Activated CD4-positive, alpha-beta memory T cell treated with anti-CD3 and anti-CD28 coated beads for 36 hours (primary cell): ENCODE measurements around the gene SH3BP2. TPM values are rescaled to one million over a fixed set of nuclear protein-coding genes. Genes with fewer than 3 reads are reported as not detected.
A peak's percentile ranks its signal among the peaks of the same experiment; 100 is the strongest.

Experiments
- CTCF ChIA-PET: fragments of 350-600 bp; sonication (Branson Sonifier 250); formaldehyde crosslinking; loops from one replicate; lab custom pipeline; 2021; ENCODE audit warnings: antibody characterized with exemption, inconsistent platforms; lab: Charles Lee
- POLR2A ChIA-PET: fragments of 350-600 bp; sonication (Branson Sonifier 250); formaldehyde crosslinking; loops from one replicate; lab custom pipeline; 2021; ENCODE audit warnings: antibody characterized with exemption; lab: Charles Lee
- DNase-seq: peaks from one replicate; pipeline ENCODE4 v3.0.0-alpha.2; 2020
- H3K27ac Mint-ChIP-seq: one replicate; pipeline ENCODE4 v1.8.0; 2021; ENCODE audit warnings: mixed read lengths
- H3K27me3 Mint-ChIP-seq: one replicate; pipeline ENCODE4 v1.8.0; 2021; ENCODE audit warnings: mixed read lengths
- H3K36me3 Mint-ChIP-seq: one replicate; pipeline ENCODE4 v1.8.0; 2021; ENCODE audit warnings: mixed read lengths
- H3K4me1 Mint-ChIP-seq: one replicate; pipeline ENCODE4 v1.8.0; 2021; ENCODE audit warnings: low read depth, mixed read lengths
- H3K4me3 Mint-ChIP-seq: one replicate; pipeline ENCODE4 v1.8.0; 2021; ENCODE audit warnings: mild to moderate bottlenecking, mixed read lengths
- H3K9me3 Mint-ChIP-seq: one replicate; pipeline ENCODE4 v1.8.0; 2021; ENCODE audit warnings: mixed read lengths
- intact Hi-C: fragments of 100-400 bp; cut with micrococcal nuclease; formaldehyde crosslinking; loops from one replicate; pipeline ENCODE4 v1.15.1; 2023
- total RNA-seq, 2 experiments: library from RNA; stranded (reverse); gene quantifications; one replicate each; pipeline ENCODE4 v1.2.3, GENCODE V29; 2021

SH3BP2 gene
- total RNA-seq, 2 experiments from 2014 or later = 55.9 to 62.8 TPM

DNA sequence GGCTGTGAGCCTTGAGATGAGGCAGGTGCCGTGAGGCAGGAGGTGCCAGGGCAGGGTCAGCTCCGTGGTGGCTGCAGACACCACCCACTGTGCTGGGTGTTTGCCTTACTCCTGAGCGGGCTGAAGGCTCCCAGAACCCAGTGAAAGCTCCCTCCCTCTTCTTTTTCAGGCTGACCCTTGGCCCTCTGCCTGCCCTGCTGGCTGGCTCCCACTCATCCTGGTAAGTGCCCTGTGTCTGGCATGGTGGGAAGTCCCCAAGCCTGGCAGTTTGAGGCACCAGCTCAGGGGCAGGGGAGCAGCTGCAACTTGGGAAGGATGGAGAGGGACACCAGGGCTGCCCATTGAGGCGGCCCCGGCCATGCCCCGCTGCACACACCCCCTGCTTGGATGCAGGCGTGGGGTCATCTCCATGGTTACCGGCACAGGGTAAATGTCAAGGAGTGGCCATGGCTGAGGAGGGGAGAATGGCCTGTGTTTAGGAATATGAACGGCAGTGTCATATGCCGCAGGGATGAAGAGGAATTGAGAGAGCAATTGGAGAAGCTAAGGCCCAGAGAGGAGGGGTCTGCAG lies 16.8 kb downstream of the SH3BP2 start:
- Mint-ChIP-seq H3K4me3 (no peak overlapping the region), H3K27ac (no peak overlapping the region), H3K36me3 (peaks cover 8% of the 10 kb centered on the region), H3K4me1 (peaks cover 30% of the 10 kb centered on the region), H3K27me3 (no peaks in the 10 kb centered on the region), H3K9me3 (no peaks in the 10 kb centered on the region)
- DNase-seq = no peak
- POLR2A ChIA-PET = interaction anchor here (1.3 to 3.0 kb wide), 2 partner anchors 11 to 144 kb away, joined by 3 to 21 read pairs; no protein-coding TSS in a partner anchor
- intact Hi-C loops = no loop called here
- CTCF ChIA-PET = interaction anchor here (1.1 kb wide), 1 partner anchor 126 kb away, joined by 5 read pairs; no protein-coding TSS in a partner anchor

DNA sequence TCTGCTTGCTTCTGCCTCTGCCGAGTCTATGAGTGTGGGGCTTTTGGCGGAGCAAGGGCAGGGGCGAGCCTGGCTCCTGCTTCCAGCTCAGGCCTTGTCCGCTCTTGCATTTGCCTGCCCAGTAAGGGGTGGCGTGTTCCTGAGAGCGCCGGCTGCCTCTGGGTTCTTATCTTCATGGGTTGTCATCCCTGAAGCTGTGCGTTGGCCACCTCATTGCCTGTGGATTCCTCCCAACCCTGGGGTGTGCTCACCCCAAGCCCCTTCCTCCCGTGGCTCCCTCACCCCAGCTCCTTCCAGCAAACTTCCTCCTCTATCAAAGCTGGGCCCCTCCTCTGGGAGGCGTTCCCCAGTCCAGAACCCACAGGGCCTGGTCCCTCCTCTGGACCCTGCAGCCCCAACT lies 17.5 kb downstream of the SH3BP2 start:
- no peak overlapping the region for H3K4me3 Mint-ChIP-seq
- no peak overlapping the region for H3K27ac Mint-ChIP-seq
- POLR2A ChIA-PET = interaction anchor here (1.3 to 3.0 kb wide), 2 partner anchors 12 to 144 kb away, joined by 3 to 21 read pairs; no protein-coding TSS in a partner anchor
- intact Hi-C loops = no loop called here
- H3K9me3 Mint-ChIP-seq = no peaks in the 10 kb centered on the region
- DNase-seq = no peak
- H3K4me1 Mint-ChIP-seq = peaks cover 36% of the 10 kb centered on the region
- CTCF ChIA-PET = interaction anchor here (1.1 kb wide), 1 partner anchor 125 kb away, joined by 5 read pairs; no protein-coding TSS in a partner anchor
- H3K36me3 Mint-ChIP-seq = peaks cover 8% of the 10 kb centered on the region
- H3K27me3 Mint-ChIP-seq = no peaks in the 10 kb centered on the region

DNA sequence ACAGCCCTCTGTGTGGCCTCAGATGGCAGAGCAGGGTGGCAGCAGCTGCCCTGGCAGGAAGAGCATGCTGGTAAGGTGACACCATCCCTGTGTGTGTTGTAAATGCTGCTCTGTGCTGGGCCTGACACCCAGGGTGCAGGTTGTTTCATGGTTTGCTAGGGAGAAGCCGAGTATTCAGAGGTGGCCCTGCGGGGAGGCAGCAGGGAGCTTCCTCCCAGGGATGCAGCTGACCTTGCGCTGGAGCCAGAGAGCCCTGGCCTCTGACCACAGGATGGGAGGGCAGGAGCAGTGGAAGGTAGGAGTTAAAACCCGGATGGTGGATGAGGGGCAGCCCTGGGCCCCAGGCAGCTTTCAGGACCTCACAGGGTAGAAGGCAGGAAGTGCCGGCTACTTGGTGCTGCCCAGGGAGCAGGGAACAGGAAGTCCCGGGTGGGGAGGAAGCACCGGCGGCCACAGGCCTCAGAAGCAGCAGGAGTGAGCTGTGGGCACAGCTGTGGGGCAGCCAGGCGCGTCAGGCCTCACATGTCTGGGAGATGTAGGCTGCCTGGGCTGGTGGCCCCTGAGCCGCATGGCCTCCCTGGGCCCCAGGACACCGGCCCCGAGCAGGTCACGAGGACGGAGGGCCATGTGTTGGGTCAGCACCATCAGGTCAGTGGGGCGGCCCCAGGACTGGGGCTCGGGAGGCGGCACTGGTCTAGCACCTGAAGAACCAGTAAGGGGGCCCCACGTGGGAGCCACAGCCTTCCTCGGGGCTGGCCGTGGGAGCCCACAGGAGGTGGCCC lies 19.1 kb downstream of the SH3BP2 start:
- CTCF ChIA-PET = interaction anchor here (0.8 to 1.4 kb wide), 3 partner anchors 12 to 49 kb away, joined by 3 to 6 read pairs (median 4); no protein-coding TSS in a partner anchor
- peak; percentile 81 for DNase-seq
- Mint-ChIP-seq H3K27me3 (no peaks in the 10 kb centered on the region), H3K27ac (peak overlapping the region; percentile 95), H3K36me3 (peaks cover 18% of the 10 kb centered on the region), H3K9me3 (peaks cover 2% of the 10 kb centered on the region), H3K4me1 (peaks cover 48% of the 10 kb centered on the region), H3K4me3 (peak overlapping the region; percentile 79)
- POLR2A ChIA-PET = interaction anchor here (0.6 to 3.0 kb wide), 10 partner anchors 9 to 150 kb away, joined by 3 to 21 read pairs (median 6); partner anchors contain the start of gene TNIP2
- intact Hi-C loops = loop anchor here (2.0 kb wide), 2 partner anchors 33 to 47 kb away; no protein-coding TSS in a partner anchor

DNA sequence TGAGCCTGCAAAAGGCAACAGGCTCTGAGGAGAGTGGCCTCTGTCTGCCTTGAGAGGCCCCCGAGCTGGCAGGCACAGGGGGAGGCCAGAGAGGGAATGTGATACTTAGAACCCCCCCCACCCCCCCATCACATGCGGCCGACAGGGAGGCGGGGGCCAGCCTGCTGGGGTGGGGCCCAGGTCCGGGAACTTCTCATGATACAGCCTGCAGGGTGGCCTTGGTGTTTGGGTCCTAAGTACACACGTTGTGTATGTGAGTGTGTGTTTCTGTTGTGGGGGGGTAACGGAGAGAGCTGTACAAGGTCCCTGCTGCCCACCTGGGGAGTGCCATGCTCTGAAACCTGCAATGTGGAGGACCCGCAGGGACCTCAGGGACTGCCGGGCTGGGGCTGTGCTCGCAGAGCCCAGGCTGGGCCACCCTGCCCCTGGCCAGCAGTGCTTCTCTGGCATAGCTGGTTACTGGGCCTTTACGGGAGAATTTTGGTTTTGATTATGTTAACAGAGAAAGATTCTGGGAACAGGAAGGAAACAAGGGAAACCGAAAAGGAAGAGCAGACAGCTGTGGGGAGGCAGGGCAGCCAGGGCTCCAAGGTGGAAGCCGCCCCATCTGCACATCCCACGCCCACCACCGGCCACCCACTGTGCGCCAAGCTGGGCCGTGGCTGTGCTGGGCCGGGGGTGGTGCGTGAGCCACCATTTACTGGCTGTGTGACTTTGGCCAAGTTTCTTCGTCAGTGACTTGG lies 19.9 kb downstream of the SH3BP2 start:
- H3K9me3 Mint-ChIP-seq = peaks cover 2% of the 10 kb centered on the region
- intact Hi-C loops = loop anchor here (2.0 kb wide), 2 partner anchors 32 to 48 kb away; no protein-coding TSS in a partner anchor
- peak; percentile 46 for DNase-seq
- ChIA-PET CTCF (interaction anchor here (0.8 to 1.4 kb wide), 5 partner anchors 8 to 49 kb away, joined by 3 to 9 read pairs (median 3); partner anchors contain the start of gene ADD1), POLR2A (interaction anchor here (0.8 to 3.0 kb wide), 11 partner anchors 14 to 150 kb away, joined by 3 to 21 read pairs (median 5); partner anchors contain the start of gene TNIP2)
- peak overlapping the region; percentile 79 for H3K4me3 Mint-ChIP-seq
- peaks cover 18% of the 10 kb centered on the region for H3K36me3 Mint-ChIP-seq
- peaks cover 55% of the 10 kb centered on the region for H3K4me1 Mint-ChIP-seq
- H3K27ac Mint-ChIP-seq = peak overlapping the region; percentile 95
- no peaks in the 10 kb centered on the region for H3K27me3 Mint-ChIP-seq

DNA sequence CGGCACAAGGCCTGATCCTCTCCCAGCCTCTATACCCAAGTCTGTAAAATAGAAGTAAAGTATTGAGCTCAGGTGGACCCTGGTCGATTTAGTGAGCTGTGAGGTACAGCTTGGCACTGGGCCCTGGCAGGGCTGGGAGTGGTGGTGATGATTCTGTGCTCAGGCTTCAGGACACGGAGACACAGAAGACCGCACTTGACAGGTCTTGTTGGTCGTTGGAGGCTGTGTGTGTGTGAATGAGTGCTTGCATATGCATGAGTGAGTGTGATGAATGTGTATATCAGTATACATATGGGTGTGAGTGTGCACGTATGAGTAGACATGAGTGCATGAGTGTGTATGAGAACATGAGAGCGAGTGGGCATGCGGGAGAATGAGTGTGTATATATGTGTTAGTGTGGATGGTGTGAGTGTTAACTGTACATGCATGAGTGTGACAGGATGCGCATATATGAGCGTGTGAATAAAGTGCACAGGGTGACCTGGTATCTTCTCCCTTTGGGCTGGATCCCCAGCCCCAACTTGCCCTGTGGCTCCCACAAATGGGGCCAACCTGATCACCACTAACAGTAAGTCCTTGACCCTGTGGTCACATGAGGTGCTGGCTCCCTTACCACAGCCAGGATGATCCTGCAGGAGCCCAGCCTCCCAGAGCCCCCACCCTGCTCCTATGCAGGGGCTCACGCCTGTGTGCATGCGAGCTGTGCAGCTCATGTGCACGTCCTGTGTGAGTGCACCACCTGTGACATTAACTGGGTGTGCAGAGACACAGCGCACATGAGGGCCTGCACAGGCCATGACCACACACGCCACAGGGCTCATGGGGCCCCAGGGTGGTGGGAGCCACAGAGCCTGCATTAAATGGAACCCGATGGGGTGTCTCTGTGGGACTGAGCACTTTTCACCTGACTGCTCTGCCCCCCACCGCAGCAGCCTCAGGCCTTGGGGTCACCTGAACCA lies 20.8 kb downstream of the SH3BP2 start:
- H3K4me1 Mint-ChIP-seq = peaks cover 55% of the 10 kb centered on the region
- intact Hi-C loops = loop anchor here (2.0 kb wide), 2 partner anchors 31 to 49 kb away; no protein-coding TSS in a partner anchor

DNA sequence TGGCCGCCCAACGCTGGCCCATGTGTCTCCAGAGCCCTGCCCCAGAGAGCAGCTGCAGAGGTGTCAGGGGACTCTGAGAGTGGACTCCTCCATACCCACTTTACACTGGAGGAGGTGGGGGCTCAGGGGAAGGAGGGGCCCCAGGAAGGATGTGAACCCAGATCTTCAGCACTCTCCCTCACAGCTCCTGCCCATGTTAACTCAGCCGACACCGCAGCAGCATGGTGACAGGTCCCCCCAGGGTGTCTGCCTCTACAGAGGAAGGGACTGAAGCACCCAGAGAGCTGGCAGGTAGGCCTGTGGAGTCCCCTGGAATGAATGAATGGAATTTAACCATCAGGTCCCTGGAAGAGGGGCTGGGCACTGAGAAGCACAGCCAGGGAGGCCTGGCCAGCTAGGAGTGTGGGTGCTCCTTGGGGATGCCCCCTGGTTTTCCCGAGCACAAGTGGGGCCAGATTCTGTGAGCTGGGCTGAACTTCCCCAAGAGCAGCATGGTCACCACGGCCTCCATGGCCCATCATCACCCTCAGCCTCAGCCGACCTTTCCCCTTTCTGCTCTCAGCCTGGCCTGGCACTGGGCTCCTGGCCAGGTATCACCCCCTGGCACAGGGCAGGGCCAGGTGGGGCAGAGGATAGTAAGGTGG lies 21.9 kb downstream of the SH3BP2 start:
- H3K27ac Mint-ChIP-seq = no peak overlapping the region
- intact Hi-C loops = no loop called here
- CTCF ChIA-PET = interaction anchor here (0.6 kb wide), 1 partner anchor 50 kb away, joined by 3 read pairs; no protein-coding TSS in a partner anchor
- DNase-seq = no peak
- H3K4me1 Mint-ChIP-seq = peaks cover 61% of the 10 kb centered on the region
- peaks cover 20% of the 10 kb centered on the region for H3K36me3 Mint-ChIP-seq
- H3K27me3 Mint-ChIP-seq = no peaks in the 10 kb centered on the region
- peaks cover 2% of the 10 kb centered on the region for H3K9me3 Mint-ChIP-seq
- no peak overlapping the region for H3K4me3 Mint-ChIP-seq
- POLR2A ChIA-PET = no interaction called here

More for the DNA sequence above, 20.8 kb downstream of the SH3BP2 start:
- peaks cover 18% of the 10 kb centered on the region for H3K36me3 Mint-ChIP-seq
- H3K27ac Mint-ChIP-seq = peak overlapping the region; percentile 95
- ChIA-PET POLR2A (interaction anchor here (1.0 to 2.2 kb wide), 6 partner anchors 15 to 121 kb away, joined by 3 to 8 read pairs (median 6); partner anchors contain the start of gene TNIP2), CTCF (interaction anchor here (0.6 to 1.4 kb wide), 6 partner anchors 7 to 50 kb away, joined by 3 to 9 read pairs (median 3); partner anchors contain the start of gene ADD1)
- peaks cover 2% of the 10 kb centered on the region for H3K9me3 Mint-ChIP-seq
- DNase-seq = peak; percentile 38
- H3K27me3 Mint-ChIP-seq = no peaks in the 10 kb centered on the region
- H3K4me3 Mint-ChIP-seq = peak overlapping the region; percentile 79

DNA sequence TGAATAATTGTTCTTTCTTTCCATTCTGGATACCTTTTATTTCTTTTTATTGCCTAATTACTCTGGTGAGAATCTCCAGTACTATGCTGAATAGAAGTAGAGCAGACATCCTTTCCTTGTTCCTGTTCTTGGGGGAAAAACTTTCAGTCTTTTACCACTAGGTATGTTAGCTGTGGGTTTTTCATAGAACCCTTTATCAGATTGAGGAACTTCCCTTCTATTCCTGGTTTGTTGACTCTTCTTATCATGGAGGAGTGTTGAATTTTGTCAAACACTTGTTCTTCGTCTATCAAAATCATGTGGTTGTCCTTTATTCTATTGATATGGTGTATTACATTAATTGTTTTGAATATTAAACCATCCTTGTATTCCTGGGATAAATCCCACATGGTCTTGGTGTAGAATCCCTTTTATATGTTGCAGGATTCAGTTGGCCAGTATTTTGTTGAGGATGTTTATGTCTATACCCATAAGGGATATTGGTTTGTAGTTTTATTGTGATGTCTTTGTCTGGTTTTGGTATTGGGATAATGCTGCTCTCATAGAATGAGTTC lies 23.6 kb downstream of the SH3BP2 start:
- H3K36me3 Mint-ChIP-seq = peaks cover 20% of the 10 kb centered on the region
- peak overlapping the region; percentile 68 for H3K4me3 Mint-ChIP-seq
- no peak overlapping the region for H3K27ac Mint-ChIP-seq
- no peak for DNase-seq
- ChIA-PET CTCF (no interaction called here), POLR2A (no interaction called here)
- intact Hi-C loops = no loop called here
- no peaks in the 10 kb centered on the region for H3K27me3 Mint-ChIP-seq
- peaks cover 2% of the 10 kb centered on the region for H3K9me3 Mint-ChIP-seq
- peaks cover 61% of the 10 kb centered on the region for H3K4me1 Mint-ChIP-seq

DNA sequence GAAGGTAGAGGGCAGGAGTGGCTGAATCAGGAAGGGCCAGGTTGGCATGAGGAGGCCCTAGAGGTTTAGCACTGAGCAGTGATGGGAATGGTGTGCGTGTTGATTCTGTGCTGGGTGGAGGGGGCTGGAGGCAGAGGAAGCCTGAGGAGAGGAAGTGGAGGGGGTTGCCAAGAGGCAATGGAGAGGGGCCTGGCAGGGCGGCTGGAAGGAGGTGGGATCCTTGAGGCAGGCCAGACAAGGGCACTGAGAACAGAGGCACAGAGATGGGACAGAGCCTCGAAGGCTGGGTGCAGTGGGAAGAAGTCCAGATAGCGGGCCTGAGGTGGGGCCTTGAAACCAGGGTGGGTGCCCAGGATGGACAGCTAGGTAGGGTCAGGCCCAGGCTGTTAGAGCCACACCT lies 24.3 kb downstream of the SH3BP2 start:
- intact Hi-C loops = no loop called here
- DNase-seq = no peak
- Mint-ChIP-seq H3K9me3 (peaks cover 2% of the 10 kb centered on the region), H3K4me1 (peaks cover 54% of the 10 kb centered on the region), H3K27ac (no peak overlapping the region), H3K36me3 (peaks cover 20% of the 10 kb centered on the region), H3K4me3 (peak overlapping the region; percentile 68), H3K27me3 (no peaks in the 10 kb centered on the region)
- ChIA-PET CTCF (no interaction called here), POLR2A (no interaction called here)

DNA sequence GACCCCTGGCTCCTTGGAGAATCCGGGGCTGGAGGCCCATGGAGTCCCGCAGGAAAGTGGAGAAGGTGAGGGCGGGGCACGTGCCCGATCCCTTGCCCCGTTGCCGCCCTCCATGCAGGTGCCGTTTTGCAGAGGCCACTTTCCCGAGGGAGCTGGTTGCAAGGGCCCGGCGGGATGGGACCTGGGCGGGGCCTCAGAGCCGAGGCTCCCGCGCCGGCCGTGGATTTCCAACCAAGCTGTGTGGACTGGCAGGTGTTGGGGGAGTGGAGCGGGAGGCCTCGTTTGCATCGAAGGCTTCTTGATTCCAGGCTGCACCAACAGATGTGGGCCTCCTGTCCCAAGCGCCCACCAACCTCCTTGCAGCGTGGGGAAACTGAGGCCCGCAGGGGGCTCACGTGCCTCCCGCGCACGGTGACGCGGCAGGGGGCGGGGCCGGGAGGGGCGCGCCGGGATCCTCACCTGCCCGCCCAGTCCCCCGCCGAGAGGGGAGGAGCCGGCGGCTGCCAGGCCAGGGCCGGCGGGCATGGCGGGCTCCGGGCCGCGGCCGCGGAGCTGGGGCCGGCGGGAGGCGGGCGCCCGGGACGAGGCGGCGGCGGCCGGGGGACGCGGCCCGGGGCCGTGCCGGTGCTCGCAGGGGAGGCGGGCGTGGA lies 24.9 kb downstream of the SH3BP2 start:
- peaks cover 20% of the 10 kb centered on the region for H3K36me3 Mint-ChIP-seq
- peak overlapping the region; percentile 68 for H3K4me3 Mint-ChIP-seq
- H3K27me3 Mint-ChIP-seq = no peaks in the 10 kb centered on the region
- intact Hi-C loops = no loop called here
- no peak for DNase-seq
- peaks cover 51% of the 10 kb centered on the region for H3K4me1 Mint-ChIP-seq
- ChIA-PET POLR2A (interaction anchor here (1.3 kb wide), 1 partner anchor 19 kb away, joined by 3 read pairs; no protein-coding TSS in a partner anchor), CTCF (interaction anchor here (0.5 to 1.8 kb wide), 3 partner anchors 54 to 175 kb away, joined by 3 to 5 read pairs (median 3); no protein-coding TSS in a partner anchor)
- H3K9me3 Mint-ChIP-seq = peaks cover 2% of the 10 kb centered on the region
- H3K27ac Mint-ChIP-seq = no peak overlapping the region
